GM19240 (cell line): ENCODE measurements around the gene RPL36.

Experiments
- DNase-seq: peaks from one replicate; pipeline ENCODE4 v3.0.0; 2011; ENCODE audit warnings: low spot score; ENCODE audit not compliant: insufficient read length

The RPL36 gene

GRCh38 chr19:5673752-5674151 is 16.3 kb upstream of the RPL36 start:
- no peak for DNase-seq

- no peak for DNase-seq
Measured at GRCh38 chr19:5674714-5675113, 15.4 kb upstream of the RPL36 start.

- DNase-seq, result no peak
Measured at GRCh38 chr19:5676105-5676771, 13.9 kb upstream of the RPL36 start.

- no peak for DNase-seq
Measured at GRCh38 chr19:5676772-5677105, 13.4 kb upstream of the RPL36 start.

GRCh38 chr19:5677136-5677535 is 13.0 kb upstream of the RPL36 start:
- DNase-seq, result no peak

GRCh38 chr19:5677580-5677979 is 12.5 kb upstream of the RPL36 start:
- DNase-seq, result no peak

GRCh38 chr19:5678071-5678718 is 11.9 kb upstream of the RPL36 start:
- DNase-seq, result no peak

- DNase-seq, result no peak
Measured at GRCh38 chr19:5679289-5680083, 10.6 kb upstream of the RPL36 start.

GRCh38 chr19:5680084-5680436 is 10.0 kb upstream of the RPL36 start:
- no peak for DNase-seq

GRCh38 chr19:5680437-5681368 is 9.4 kb upstream of the RPL36 start, which contains the start of the genes HSD11B1L and MICOS13:
Gene HSD11B1L, plus strand, starts transcription at chr19:5681027. Its CDS starts 3,806 bp downstream, at chr19:5684833.
Gene MICOS13, minus strand, starts transcription at chr19:5680516. Its CDS starts 30 bp downstream, at chr19:5680486.
- DNase-seq, result peak; percentile 96

- DNase-seq, result no peak
Measured at GRCh38 chr19:5681391-5682106, 8.5 kb upstream of the RPL36 start.

GRCh38 chr19:5682107-5682482 is 8.0 kb upstream of the RPL36 start:
- DNase-seq, result no peak

GRCh38 chr19:5683177-5683886 is 6.8 kb upstream of the RPL36 start:
- DNase-seq, result no peak

- no peak for DNase-seq
Measured at GRCh38 chr19:5684694-5685430, 5.2 kb upstream of the RPL36 start.

GRCh38 chr19:5686326-5686646 is 3.8 kb upstream of the RPL36 start:
- no peak for DNase-seq

GRCh38 chr19:5686647-5687359 is 3.3 kb upstream of the RPL36 start:
- DNase-seq, result peak; percentile 90

GRCh38 chr19:5687360-5688198 is 2.5 kb upstream of the RPL36 start:
- no peak for DNase-seq
